Motor neuron (in vitro differentiated cells): Measurements from ENCODE around the gene KIRREL3. TPM values are rescaled to one million over a fixed set of nuclear protein-coding genes. Genes with fewer than 3 reads are reported as not detected.

ENCODE experiments used
- ATAC-seq, 8 experiments: fragments of 200-7000 bp; cut with Tn5 transposase; replicated peaks in 6 of 8; 2 replicates each; pipeline ENCODE4 v1.8.0; 2021; ENCODE audit warnings: mild to moderate bottlenecking in 8 of 8, moderate library complexity in 8 of 8
- H3K27ac ChIP-seq, 2 donors: fragments of 250-450 bp; sonication (Bioruptor Pico); 2 replicates each; pipeline ENCODE4 v1.9.0; 2021; ENCODE audit warnings: antibody characterized with exemption in 2 of 2, mild to moderate bottlenecking in 2 of 2, moderate library complexity in 1 of 2
- H3K4me1 ChIP-seq, 2 donors: fragments of 250-450 bp; sonication (Bioruptor Pico); replicated peaks in 1 of 2; 2 replicates each; pipeline ENCODE4 v1.6.1; 2021; ENCODE audit warnings: antibody characterized with exemption in 2 of 2, mild to moderate bottlenecking in 2 of 2, moderate library complexity in 1 of 2
- H3K4me3 ChIP-seq, 5 donors: fragments of 250-450 bp; sonication (Bioruptor Pico); 2 replicates each; pipeline ENCODE4 v1.9.0; 2021; ENCODE audit warnings: antibody characterized with exemption in 5 of 5, mild to moderate bottlenecking in 5 of 5, moderate library complexity in 4 of 5
- whole genome bisulfite sequencing, 10 experiments: fragments of 450-650 bp; shearing (Covaris generic); methylation state at CpG; one replicate each; pipeline ENCODE4 v1.0.0; 2022; 5-methylcytosine and 5-hydroxymethylcytosine counted together
- in situ Hi-C, 9 experiments: fragments of 400-800 bp; cut with MboI; loops; one replicate each; pipeline ENCODE4 v1.15.0; 2021; ENCODE audit warnings: low sequenced_read_pairs in 9 of 9, low pct_unique_long_range_greater_than_20kb in 2 of 9; ENCODE audit not compliant: unreplicated experiment in 9 of 9
- total RNA-seq, 8 experiments: library from RNA; unstranded; fragments of 300-600 nt; gene quantifications; 2 replicates each; pipeline versions ENCODE4 v1.2.3 to v1.2.4, GENCODE V29; 2022

The KIRREL3 gene
- total RNA-seq, 8 experiments from 2014 or later, result 3.2 to 53.1 (median 4.8) TPM

DNA sequence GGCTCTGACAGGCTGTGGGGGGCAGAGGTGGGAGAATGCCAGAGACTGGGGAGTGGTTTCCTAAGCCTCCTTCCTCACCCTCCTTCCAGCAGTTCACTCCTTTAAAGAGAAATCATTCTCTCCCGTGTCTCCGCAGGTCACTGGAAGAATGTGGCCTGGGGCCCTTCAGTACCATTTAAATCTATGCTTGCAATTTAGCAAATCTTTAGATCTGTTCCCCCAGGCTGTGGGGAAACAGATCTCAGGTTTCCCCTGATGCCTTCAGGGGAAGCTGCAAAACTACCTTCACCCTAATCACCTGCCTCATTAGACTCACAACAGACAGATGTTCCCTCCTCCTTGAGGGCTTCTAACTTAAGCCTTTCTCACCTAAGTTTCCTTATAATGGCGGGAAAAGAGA lies 55.3 kb downstream of the KIRREL3 start:
- H3K27ac ChIP-seq, result no peak overlapping the region
- no peak for ATAC-seq
- H3K4me1 ChIP-seq, result peaks cover 7 to 10% of the 10 kb centered on the region in 2 donors
- in situ Hi-C loops, result no loop called here
- WGBS, 10 experiments, result 60 to 100% (median 84%) methylated on average over 1 to 3 of the region's 3 CpGs; no CpG with 5 or more reads in 4 of the 10 experiments
- no peak overlapping the region for H3K4me3 ChIP-seq

DNA sequence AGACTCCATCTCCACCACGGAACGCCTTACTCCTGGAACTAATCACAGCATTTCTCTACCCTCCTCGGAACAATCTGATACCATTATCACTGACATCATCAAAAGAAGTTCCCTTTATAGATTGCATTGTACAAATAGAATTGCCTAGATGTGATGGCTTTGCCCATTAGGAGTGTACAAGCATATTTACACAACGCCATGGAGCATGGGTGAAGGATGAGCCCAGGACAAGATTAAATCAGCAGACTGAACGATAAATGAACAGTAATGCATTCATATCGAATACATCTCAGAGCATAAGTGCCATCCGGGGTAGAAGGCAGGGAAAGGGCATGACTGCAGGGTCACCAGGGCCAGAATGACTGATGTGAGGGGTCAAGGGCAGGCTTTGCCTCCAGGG lies 57.3 kb downstream of the KIRREL3 start:
- no peak overlapping the region for H3K4me3 ChIP-seq
- WGBS, 10 experiments, result 37 to 100% (median 81%) methylated on average over 1 to 6 of the region's 7 CpGs; no CpG with 5 or more reads in 1 of the 10 experiments
- no peak overlapping the region for H3K27ac ChIP-seq
- peaks cover 7 to 10% of the 10 kb centered on the region in 2 donors for H3K4me1 ChIP-seq
- ATAC-seq, result peak in 3 of 8 experiments; percentile 41 to 86 (median 47)
- in situ Hi-C loops, result no loop called here

DNA sequence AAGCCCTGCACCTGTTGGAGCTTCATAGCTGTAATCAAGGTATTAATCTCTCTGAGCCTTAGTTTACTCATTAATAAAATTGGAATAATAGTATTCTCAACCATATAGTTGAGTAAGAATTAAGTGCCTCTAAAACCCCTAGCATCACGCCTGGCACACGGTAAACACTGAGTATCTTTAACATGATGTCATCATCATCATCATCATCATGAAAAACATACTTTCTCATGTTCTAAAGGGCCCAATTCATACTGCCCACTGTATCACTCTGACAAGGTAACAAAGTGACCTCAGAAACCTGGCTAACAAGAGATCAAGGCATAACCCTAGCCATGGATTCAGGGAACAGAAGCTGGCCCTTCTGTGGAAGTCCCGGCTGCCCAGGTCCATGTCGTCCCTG lies 58.4 kb downstream of the KIRREL3 start:
- 71 to 93% (median 83%) methylated on average over 1 to 4 of the region's 4 CpGs; no CpG with 5 or more reads in 7 of the 10 experiments for WGBS, 10 experiments
- Histone ChIP-seq H3K4me3 (no peak overlapping the region), H3K4me1 (peaks cover 7 to 10% of the 10 kb centered on the region in 2 donors), H3K27ac (no peak overlapping the region)
- in situ Hi-C loops, result no loop called here
- no peak for ATAC-seq

DNA sequence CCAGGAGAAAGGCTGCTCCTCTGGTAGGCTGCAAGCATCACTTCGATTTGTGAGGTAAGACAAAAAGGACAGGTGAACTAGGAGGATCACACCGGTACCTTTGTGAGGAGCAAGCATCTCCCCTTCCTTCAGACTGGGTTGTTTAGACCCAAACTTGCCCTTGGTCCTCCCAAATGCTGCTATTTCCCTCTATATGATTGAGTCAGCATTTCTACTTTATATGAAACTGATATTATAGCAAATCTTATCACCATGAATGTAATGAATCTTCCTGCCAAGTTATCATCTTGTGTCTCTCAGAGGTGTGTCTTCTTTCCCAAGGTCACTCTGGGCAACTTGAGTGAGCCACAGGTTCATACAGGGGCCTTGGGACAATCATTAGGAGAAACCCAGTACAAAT lies 61.0 kb downstream of the KIRREL3 start:
- Histone ChIP-seq H3K27ac (no peak overlapping the region), H3K4me3 (no peak overlapping the region), H3K4me1 (peaks cover 7 to 10% of the 10 kb centered on the region in 2 donors)
- WGBS, 10 experiments, result 50 to 100% (median 75%) methylated on average over 1 to 2 of the region's 2 CpGs; no CpG with 5 or more reads in 6 of the 10 experiments
- no peak for ATAC-seq
- in situ Hi-C loops, result no loop called here

DNA sequence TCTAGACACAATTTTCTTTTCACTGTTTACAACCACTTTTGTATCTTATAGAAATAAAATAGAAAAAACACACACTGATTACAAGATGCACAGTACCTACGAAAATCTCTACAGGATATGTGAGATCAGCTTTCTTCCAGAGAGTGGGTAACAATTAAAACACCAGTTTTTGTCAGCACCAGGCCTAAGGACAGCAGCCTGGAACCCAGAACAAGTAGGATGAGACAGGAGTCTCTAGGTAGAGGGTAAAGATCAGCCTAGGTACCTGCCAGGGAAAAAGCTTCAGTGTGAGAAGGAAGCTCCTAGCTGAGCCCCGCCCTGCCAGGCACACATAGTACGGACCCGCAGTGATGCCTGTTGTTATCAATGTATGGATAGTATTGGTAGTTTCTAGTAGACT lies 61.9 kb downstream of the KIRREL3 start:
- in situ Hi-C loops, result no loop called here

DNA sequence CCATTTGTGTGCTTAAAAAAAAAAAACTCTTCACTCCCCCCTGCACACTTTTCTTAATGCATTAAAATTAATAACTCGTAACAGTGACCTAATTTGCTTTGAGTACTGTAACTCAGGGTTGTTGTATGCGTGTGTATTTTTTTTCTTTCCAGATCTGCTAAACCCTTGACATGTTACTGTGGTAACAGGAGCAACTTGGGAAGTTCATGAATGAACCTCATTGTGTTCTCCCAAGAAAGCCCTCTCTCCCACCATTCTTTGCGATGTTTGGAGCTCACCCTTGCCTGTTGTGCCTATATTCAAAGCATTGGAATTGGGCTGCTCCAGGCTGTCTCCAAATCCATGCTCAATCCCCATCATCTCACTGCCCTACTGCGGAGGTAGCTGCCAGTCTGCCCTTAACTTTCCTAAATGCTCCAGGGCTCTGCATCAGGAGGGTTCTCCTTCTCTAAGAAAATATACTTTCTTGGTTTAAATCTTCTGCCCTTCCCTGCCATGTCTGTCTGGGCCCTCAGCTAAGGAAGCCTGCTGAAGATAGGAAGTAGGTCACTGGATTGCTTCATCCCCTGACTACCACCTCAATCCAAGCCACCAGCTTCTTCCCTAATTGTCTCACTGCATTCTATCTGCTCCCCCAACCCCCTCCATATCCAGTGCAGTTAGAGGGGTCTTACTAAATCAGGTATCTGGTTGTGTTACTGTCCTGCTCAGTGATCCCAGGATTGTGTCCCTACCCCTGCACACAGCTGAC lies 70.3 kb downstream of the KIRREL3 start:
- H3K27ac ChIP-seq, result no peak overlapping the region
- H3K4me3 ChIP-seq, result no peak overlapping the region
- WGBS, 10 experiments, result 17 to 88% (median 56%) methylated on average over 1 to 4 of the region's 4 CpGs; no CpG with 5 or more reads in 1 of the 10 experiments
- ATAC-seq, result peak in 5 of 8 experiments; percentile 73 to 87 (median 80)
- H3K4me1 ChIP-seq, result peaks cover 31% of the 10 kb centered on the region in 2 donors
- in situ Hi-C loops, result no loop called here

More for the DNA sequence above, 61.9 kb downstream of the KIRREL3 start:
- Histone ChIP-seq H3K4me1 (peaks cover 7 to 10% of the 10 kb centered on the region in 2 donors), H3K27ac (no peak overlapping the region), H3K4me3 (no peak overlapping the region)
- no peak for ATAC-seq
- 33 to 93% (median 86%) methylated on average over 1 to 4 of the region's 4 CpGs; no CpG with 5 or more reads in 1 of the 10 experiments for WGBS, 10 experiments

DNA sequence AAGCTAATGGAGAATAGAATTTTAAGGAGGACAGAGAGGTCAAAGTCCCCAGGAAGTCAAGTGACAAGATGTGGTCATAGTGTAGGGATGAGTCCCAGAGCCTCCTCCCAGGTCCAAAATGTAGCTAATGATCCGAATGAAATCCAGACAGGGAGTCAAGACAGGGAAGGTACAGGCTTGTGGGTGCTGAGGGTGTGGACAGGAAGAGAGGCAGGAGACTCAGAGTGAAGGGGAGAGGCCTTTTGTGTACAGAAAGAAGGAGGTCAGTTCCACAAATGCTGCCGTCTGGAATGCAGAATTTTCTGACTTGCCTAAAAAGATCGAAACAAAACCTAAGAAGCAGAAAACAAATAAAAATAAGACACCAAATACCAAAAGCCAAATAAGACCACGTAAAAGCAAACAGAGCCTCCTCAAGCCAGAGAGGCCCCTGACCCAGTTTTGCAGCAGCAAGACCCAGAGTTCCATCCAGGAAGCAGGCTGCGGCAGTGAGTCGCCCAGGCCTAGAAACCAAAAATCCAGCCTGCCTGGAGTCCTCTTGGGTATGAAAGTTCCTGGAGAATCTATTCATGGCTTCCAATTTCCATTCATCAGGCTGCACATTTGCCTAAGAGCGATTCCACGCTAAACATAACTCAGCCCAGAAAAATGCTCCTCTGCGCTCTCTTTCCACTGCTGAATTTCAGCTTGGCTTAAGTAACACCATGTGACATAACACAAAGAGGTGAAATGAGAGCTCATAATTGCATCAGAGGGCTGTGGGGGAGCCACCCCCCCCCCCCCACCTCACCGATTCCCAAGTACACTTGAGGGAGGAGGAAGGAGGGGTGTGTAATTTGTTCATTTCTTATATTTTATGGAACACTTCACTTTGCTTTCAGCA lies 71.2 kb downstream of the KIRREL3 start:
- Histone ChIP-seq H3K27ac (peak overlapping the region in 1 of 2 donors; percentile 54), H3K4me1 (peaks cover 31% of the 10 kb centered on the region in 2 donors), H3K4me3 (no peak overlapping the region)
- 24 to 97% (median 77%) methylated on average over 2 to 9 of the region's 10 CpGs; no CpG with 5 or more reads in 1 of the 10 experiments for WGBS, 10 experiments
- ATAC-seq, result peak in 7 of 8 experiments; percentile 51 to 82 (median 76)
- in situ Hi-C loops, result no loop called here

DNA sequence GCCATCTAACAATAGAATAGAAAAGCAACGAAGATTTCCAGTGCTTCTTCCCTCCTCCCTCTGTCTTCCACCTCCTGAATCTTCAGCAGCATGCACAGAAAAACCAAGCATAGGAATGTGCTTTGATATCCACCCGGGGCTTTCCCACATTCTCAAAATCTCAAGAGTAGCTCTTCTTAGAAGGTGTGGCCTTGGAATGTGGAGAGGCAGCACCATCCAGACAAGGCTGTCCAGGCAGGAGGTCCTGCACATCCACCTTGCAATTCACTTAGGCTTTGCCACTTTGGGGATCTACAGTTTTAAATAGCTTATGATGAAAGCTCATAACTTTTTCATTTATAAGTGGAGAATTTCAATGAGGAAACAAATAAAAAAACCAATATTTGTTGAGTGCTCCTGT lies 72.9 kb downstream of the KIRREL3 start:
- no peak for ATAC-seq
- 20 to 83% (median 75%) methylated on average over 1 to 2 of the region's 2 CpGs; no CpG with 5 or more reads in 5 of the 10 experiments for WGBS, 10 experiments
- H3K4me3 ChIP-seq, result no peak overlapping the region
- no peak overlapping the region for H3K27ac ChIP-seq
- in situ Hi-C loops, result no loop called here
- H3K4me1 ChIP-seq, result peaks cover 31 to 34% of the 10 kb centered on the region in 2 donors

DNA sequence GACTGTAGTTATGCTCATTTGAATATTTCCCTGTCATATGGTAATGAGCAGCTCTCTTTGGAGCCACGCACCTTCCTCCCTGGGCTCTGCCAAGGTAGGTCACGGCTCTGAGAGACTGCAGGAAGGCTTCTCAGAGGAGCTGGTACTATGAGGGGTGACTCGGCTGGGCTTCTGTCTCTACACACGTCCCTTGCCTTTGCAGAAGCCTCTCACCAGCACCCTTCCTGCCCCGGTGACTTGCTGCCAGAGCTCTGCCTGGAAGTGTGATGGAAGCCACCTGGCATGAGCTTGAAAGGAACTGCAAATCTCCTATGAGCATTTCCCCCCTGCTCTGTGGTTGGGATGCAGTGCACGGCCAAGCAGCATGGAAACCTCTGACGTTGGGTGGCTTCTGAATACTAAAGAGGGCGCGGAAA lies 74.2 kb downstream of the KIRREL3 start:
- ATAC-seq, result no peak
- WGBS, 10 experiments, result 24 to 100% (median 80%) methylated on average over 1 to 6 of the region's 9 CpGs
- Histone ChIP-seq H3K4me3 (no peak overlapping the region), H3K4me1 (peaks cover 20 to 30% of the 10 kb centered on the region in 2 donors), H3K27ac (no peak overlapping the region)
- in situ Hi-C loops, result no loop called here

DNA sequence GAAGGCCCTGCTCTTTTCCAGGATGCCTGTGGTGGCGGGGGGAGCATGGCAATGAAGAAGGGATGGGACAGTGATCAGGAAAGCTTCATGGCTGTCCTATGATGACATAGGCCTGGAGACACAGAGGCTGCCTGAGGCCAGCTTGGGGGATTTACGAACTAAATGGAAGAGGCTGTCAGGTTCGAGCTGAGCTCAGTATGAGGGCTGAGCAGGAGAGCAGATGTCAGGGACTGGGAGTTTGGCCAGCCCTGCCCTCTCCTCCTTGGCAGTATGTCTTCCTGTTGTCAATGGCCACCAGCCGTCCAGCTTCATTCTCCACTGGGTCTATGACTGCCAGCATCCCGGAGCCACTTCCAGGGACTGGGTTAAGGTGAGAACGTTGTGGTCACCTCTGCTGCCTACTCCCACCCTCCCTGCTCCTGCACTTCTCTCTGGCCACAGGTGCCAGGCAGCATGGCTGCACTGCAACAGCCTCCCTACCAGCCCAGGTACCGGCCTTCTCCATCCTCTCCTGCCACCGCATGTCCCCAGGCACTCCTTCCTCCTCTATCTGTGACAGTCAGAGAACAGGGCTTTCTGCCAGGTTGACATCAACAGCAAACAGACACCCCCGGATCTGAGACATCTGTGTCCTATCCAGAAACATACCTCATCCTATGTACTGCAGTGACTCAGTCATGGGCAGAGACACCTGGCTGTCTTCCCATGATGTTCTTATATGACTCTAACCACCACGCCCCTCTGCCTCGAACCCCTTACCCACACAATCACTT lies 75.1 kb downstream of the KIRREL3 start:
- no peak overlapping the region for H3K27ac ChIP-seq
- H3K4me1 ChIP-seq, result peaks cover 19 to 28% of the 10 kb centered on the region in 2 donors
- WGBS, 10 experiments, result 6 to 100% (median 83%) methylated on average over 1 to 5 of the region's 11 CpGs; no CpG with 5 or more reads in 3 of the 10 experiments
- no peak for ATAC-seq
- H3K4me3 ChIP-seq, result no peak overlapping the region
- in situ Hi-C loops, result no loop called here

DNA sequence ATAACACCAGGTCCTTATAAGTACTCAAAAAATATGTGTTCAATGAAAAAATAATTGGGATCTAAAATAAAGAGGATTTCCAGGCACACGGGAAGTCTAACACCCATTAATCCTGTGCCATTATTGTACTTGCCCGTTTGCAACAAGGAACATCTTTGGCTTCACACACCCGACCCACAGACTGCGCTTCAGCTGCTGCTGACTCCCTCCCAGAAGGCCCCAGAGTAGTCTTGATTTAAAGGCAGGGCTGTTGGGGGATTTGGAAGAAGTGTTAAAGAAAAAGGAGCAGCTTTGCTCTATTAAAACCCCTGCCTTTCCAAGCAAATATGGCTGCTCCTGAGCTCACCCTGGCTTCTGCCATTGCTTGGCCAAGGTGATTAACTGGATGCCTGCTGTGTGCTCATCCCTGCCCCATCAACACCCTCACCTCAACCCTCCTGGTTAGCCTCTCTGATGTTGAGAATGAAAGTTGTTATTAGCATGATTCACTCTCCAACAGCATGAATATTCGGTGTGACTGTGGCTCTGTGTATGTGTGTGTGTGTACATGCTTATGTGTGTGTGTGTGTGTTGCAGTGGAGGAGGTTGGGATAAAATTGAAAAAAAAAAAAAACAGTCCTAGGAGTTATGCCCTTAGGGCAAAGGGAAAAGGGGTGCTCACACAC lies 76.1 kb downstream of the KIRREL3 start:
- Histone ChIP-seq H3K4me3 (no peak overlapping the region), H3K27ac (no peak overlapping the region), H3K4me1 (peaks cover 9 to 18% of the 10 kb centered on the region in 2 donors)
- ATAC-seq, result peak in 7 of 8 experiments; percentile 18 to 89 (median 67)
- in situ Hi-C loops, result no loop called here
- WGBS, 10 experiments, result 45 to 100% (median 88%) methylated on average over 1 to 4 of the region's 5 CpGs; no CpG with 5 or more reads in 4 of the 10 experiments

DNA sequence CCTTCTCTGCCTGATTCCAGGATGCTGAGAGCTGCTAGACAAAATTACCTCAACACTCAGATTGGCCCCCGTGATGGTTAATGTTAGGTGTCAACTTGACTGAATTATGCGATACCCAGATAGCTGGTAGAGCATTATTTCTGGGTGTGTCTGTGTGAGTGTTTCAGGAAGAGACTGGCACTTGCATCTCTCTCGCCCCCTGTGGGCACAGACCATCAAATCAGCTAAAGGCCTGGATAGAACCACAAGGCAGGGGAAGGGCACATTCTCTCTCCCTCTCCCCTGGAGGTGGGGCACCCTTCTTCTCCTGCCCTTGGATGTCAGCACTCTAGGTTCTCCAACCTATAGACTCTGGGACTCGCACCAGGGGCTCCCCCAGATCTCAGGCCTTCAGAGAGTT lies 79.7 kb downstream of the KIRREL3 start:
- in situ Hi-C loops, result no loop called here
- Histone ChIP-seq H3K27ac (no peak overlapping the region), H3K4me3 (no peak overlapping the region), H3K4me1 (peaks cover 3 to 5% of the 10 kb centered on the region in 2 donors)
- ATAC-seq, result no peak
- 71 to 100% (median 90%) methylated on average over 1 to 3 of the region's 4 CpGs; no CpG with 5 or more reads in 5 of the 10 experiments for WGBS, 10 experiments
